AG09309 (cell line): Measurements from ENCODE around the gene TET1.

Source experiments
- DNase-seq: peaks from one replicate; pipeline ENCODE4 v3.0.0-alpha.2; 2010; ENCODE audit warnings: low read depth
- H3K4me3 ChIP-seq: 2 replicates; pipeline ENCODE4 v1.5.1; 2011; ENCODE audit warnings: mild to moderate bottlenecking, low read depth, low read length, moderate library complexity; ENCODE audit not compliant: control insufficient read depth
- CTCF ChIP-seq: IDR thresholded peaks from 2 replicates; pipeline ENCODE4 v1.5.1; 2011; ENCODE audit warnings: mild to moderate bottlenecking, low read depth, low read length, inconsistent platforms; ENCODE audit not compliant: insufficient read depth, control insufficient read depth; ENCODE audit errors: missing control alignments

Gene TET1

GRCh38 chr10:68559251-68559650 is 886 bp upstream of the TET1 start:
- DNase-seq: no peak
- no peak overlapping the region for H3K4me3 ChIP-seq
- TF ChIP-seq CTCF: no peak

GRCh38 chr10:68559841-68560185 is 324 bp upstream of the TET1 start:
- H3K4me3 ChIP-seq: peak overlapping the region; percentile 40
- no peak for TF ChIP-seq CTCF
- no peak for DNase-seq

GRCh38 chr10:68560943-68561864 is 1.1 kb downstream of the TET1 start:
- H3K4me3 ChIP-seq: peak overlapping the region; percentile 40
- no peak for DNase-seq
- no peak for TF ChIP-seq CTCF

GRCh38 chr10:68561865-68562649 is 1.9 kb downstream of the TET1 start:
- no peak for DNase-seq
- peak overlapping the region; percentile 40 for H3K4me3 ChIP-seq
- no peak for TF ChIP-seq CTCF

- no peak overlapping the region for H3K4me3 ChIP-seq
- no peak for TF ChIP-seq CTCF
- no peak for DNase-seq
Observed at GRCh38 chr10:68562661-68563570, 2.8 kb downstream of the TET1 start.

GRCh38 chr10:68564712-68565111 is 4.6 kb downstream of the TET1 start:
- no peak overlapping the region for H3K4me3 ChIP-seq
- DNase-seq: no peak
- TF ChIP-seq CTCF: no peak
